ENCODE results near the gene CREM. TPM values are rescaled to one million over a fixed set of nuclear protein-coding genes. Genes with fewer than 3 reads are reported as not detected.

CREM gene
- total RNA-seq, 1 experiment from 2014 or later, result 20.0 TPM

- H2BK5ac ChIP-seq (ENCODE audit: insufficient read length, low read length), result no peak overlapping the region
- no peak for DNase-seq
- H3K4me1 ChIP-seq (ENCODE audit: insufficient read depth, low read length), result peaks cover 3% of the 10 kb centered on the region; the same call in 1 of the 2 replicates
- H3K4me2 ChIP-seq (ENCODE audit: insufficient read depth, insufficient read length, low read length), result no peak overlapping the region
- no peak overlapping the region for H3K9ac ChIP-seq (ENCODE audit: extremely low read depth, insufficient read length, low read length)
- H3K27me3 ChIP-seq (ENCODE audit: insufficient read depth, low read length), result no peaks in the 10 kb centered on the region
- H2BK15ac ChIP-seq (ENCODE audit: low read depth, low read length), result no peak overlapping the region
- H3K14ac ChIP-seq (ENCODE audit: insufficient read depth, low read length), result no peak overlapping the region
- H3K79me2 ChIP-seq (ENCODE audit: insufficient read depth, low read length), result no peaks in the 10 kb centered on the region
- no peak overlapping the region for H3K4me3 Mint-ChIP-seq
- no peaks in the 10 kb centered on the region for H3K79me1 ChIP-seq (ENCODE audit: insufficient read depth, low read depth, low read length, poor library complexity, severe bottlenecking)
- no CpG with 5 or more reads among the region's 4 CpGs for WGBS (ENCODE audit: extremely low coverage, insufficient read length, low lambda C conversion rate)
- H3K23ac ChIP-seq (ENCODE audit: insufficient read length, low read depth, low read length), result no peak overlapping the region
- H3K23me2 ChIP-seq (ENCODE audit: insufficient read length, low read depth, low read length, poor library complexity, severe bottlenecking), result no peaks in the 10 kb centered on the region
- no peak overlapping the region for H3K27ac ChIP-seq (ENCODE audit: insufficient read length, low read depth, low read length)
- H4K91ac ChIP-seq (ENCODE audit: insufficient read length, low read depth, low read length), result no peak overlapping the region
- no peak overlapping the region for H2BK20ac ChIP-seq (ENCODE audit: low read depth, low read length, poor library complexity, severe bottlenecking)
- H2AK5ac ChIP-seq (ENCODE audit: insufficient read length, low read length), result no peak overlapping the region
- H3K9me3 ChIP-seq (ENCODE audit: control insufficient read depth, low read depth, low read length), result no peaks in the 10 kb centered on the region
- TF ChIP-seq CTCF (conservative IDR thresholded peaks at IDR 0.05), result no peak
- no peak overlapping the region for H3T11ph ChIP-seq (ENCODE audit: low read length)
- H3K56ac ChIP-seq (ENCODE audit: insufficient read length, low read depth, low read length), result no peak overlapping the region
- H3K18ac ChIP-seq (ENCODE audit: insufficient read length, low read depth, low read length), result no peak overlapping the region
- H4K8ac ChIP-seq (replicated peaks; ENCODE audit: insufficient read length, low read depth, low read length), result no peak overlapping the region
- no peak overlapping the region for H4K5ac ChIP-seq (ENCODE audit: insufficient read length, low read depth, low read length)
- H2AFZ ChIP-seq (ENCODE audit: low read length), result no peak overlapping the region
- peaks cover 6 to 7% of the 10 kb centered on the region in 2 experiments for H3K4me1 Mint-ChIP-seq
- H3K27me3 Mint-ChIP-seq (ENCODE audit: low read depth), result no peaks in the 10 kb centered on the region
- H2BK120ac ChIP-seq (ENCODE audit: low read depth, low read length, poor library complexity, severe bottlenecking), result no peak overlapping the region
- no peak overlapping the region for H2BK12ac ChIP-seq (ENCODE audit: insufficient read length, low read depth, low read length)
- no peak overlapping the region for H3K4ac ChIP-seq (ENCODE audit: low read depth, low read length)
- H4K20me1 ChIP-seq (ENCODE audit: control insufficient read depth, insufficient read depth, insufficient read length), result no peaks in the 10 kb centered on the region
- H3K36me3 Mint-ChIP-seq (ENCODE audit: insufficient read depth in 1 of 3, low read depth in 3 of 3), result no peaks in the 10 kb centered on the region
- H3K27ac Mint-ChIP-seq, result 0 out of 7 replicates have a peak overlapping the region, but pooled peaks of 1 of the 3 experiments have one; percentile 44
- H3K9me3 Mint-ChIP-seq, result no peaks in the 10 kb centered on the region
Observed at GRCh38 chr10:35231646-35232045, 105.0 kb downstream of the CREM start.
